Peyer's patch (tissue), 4 donors: ENCODE data around the gene CYS1. TPM values are rescaled to one million over a fixed set of nuclear protein-coding genes. Genes with fewer than 3 reads are reported as not detected.
A peak's percentile ranks its signal among the peaks of the same experiment; 100 is the strongest.

Experiments
- DNase-seq, 3 donors: peaks; one replicate each; pipeline ENCODE4 v3.0.0-alpha.2; 2017 to 2019
- H3K27ac ChIP-seq, 4 donors: fragments of 200-600 bp; sonication (generic); one replicate each; pipeline ENCODE4 v1.5.1; 2016 to 2019
- H3K27me3 ChIP-seq, 2 donors: fragments of 200-600 bp; sonication (generic); one replicate each; pipeline ENCODE4 v1.5.1; 2019
- H3K36me3 ChIP-seq, 3 donors: fragments of 200-600 bp; sonication (generic); one replicate each; pipeline ENCODE4 v1.5.1; 2016 to 2019
- H3K4me1 ChIP-seq, 4 donors: fragments of 200-600 bp; sonication (generic); one replicate each; pipeline ENCODE4 v1.5.1; 2016 to 2019
- H3K4me3 ChIP-seq, 4 donors: fragments of 200-600 bp; sonication (generic); 1 replicate in 3 of 4; 2 replicates in 1 of 4; pipeline ENCODE4 v1.5.1; 2016 to 2019; ENCODE audit warnings: mild to moderate bottlenecking in 1 of 4
- H3K9me3 ChIP-seq, 4 donors: fragments of 200-600 bp; sonication (generic); one replicate each; pipeline ENCODE4 v1.5.1; 2016 to 2019; ENCODE audit warnings: mild to moderate bottlenecking in 1 of 4
- CTCF ChIP-seq, 6 experiments: fragments of 450-650 bp in 4 of 6; fragments of 200-600 bp in 2 of 6; sonication (generic) in 1 of 6; IDR thresholded peaks; one replicate each; pipeline ENCODE4 v1.5.1; 2017 to 2019; ENCODE audit warnings: antibody characterized with exemption in 6 of 6, mild to moderate bottlenecking in 3 of 6, moderate library complexity in 1 of 6
- POLR2A ChIP-seq, 2 donors: fragments of 450-650 bp; IDR thresholded peaks; one replicate each; pipeline ENCODE4 v1.5.1; 2017; ENCODE audit warnings: antibody characterized with exemption in 2 of 2, mild to moderate bottlenecking in 2 of 2, moderate library complexity in 2 of 2
- total RNA-seq, 4 donors: library from RNA; depleted of rRNA; stranded (reverse); fragments of >200 nt; gene quantifications; one replicate each; pipeline ENCODE4 v1.1.0, GENCODE V29; 2016

Gene CYS1
- total RNA-seq, 4 donors from 2014 or later = 1.3 to 5.8 (median 1.6) TPM; not detected in 1

GRCh38 chr2:10062931-10063365 lies 17.3 kb downstream of the CYS1 start:
- Histone ChIP-seq H3K27me3 (no peaks in the 10 kb centered on the region), H3K36me3 (no peaks in the 10 kb centered on the region), H3K27ac (no peak overlapping the region), H3K4me1 (peaks cover 0 to 2% (median 0%) of the 10 kb centered on the region in 4 donors), H3K4me3 (no peak overlapping the region), H3K9me3 (no peaks in the 10 kb centered on the region)
- no peak for DNase-seq
- TF ChIP-seq CTCF (IDR thresholded peaks at IDR 0.05) (no peak), POLR2A (IDR thresholded peaks at IDR 0.05) (no peak)

GRCh38 chr2:10061221-10061925 lies 18.8 kb downstream of the CYS1 start:
- Histone ChIP-seq H3K27me3 (no peaks in the 10 kb centered on the region), H3K4me3 (no peak overlapping the region), H3K9me3 (no peaks in the 10 kb centered on the region), H3K27ac (no peak overlapping the region), H3K4me1 (peaks cover 0 to 16% (median 5%) of the 10 kb centered on the region in 4 donors), H3K36me3 (no peaks in the 10 kb centered on the region)
- DNase-seq = no peak
- TF ChIP-seq POLR2A (IDR thresholded peaks at IDR 0.05) (no peak), CTCF (IDR thresholded peaks at IDR 0.05) (no peak)

GRCh38 chr2:10059552-10060335 lies 20.5 kb downstream of the CYS1 start:
- Histone ChIP-seq H3K27me3 (no peaks in the 10 kb centered on the region), H3K36me3 (no peaks in the 10 kb centered on the region), H3K27ac (no peak overlapping the region), H3K4me3 (no peak overlapping the region), H3K4me1 (peaks cover 0 to 16% (median 5%) of the 10 kb centered on the region in 4 donors), H3K9me3 (no peaks in the 10 kb centered on the region)
- TF ChIP-seq CTCF (IDR thresholded peaks at IDR 0.05) = no peak
- no peak for TF ChIP-seq POLR2A (IDR thresholded peaks at IDR 0.05)
- DNase-seq = no peak

- Histone ChIP-seq H3K27me3 (no peaks in the 10 kb centered on the region), H3K36me3 (peaks cover 0 to 4% (median 0%) of the 10 kb centered on the region in 3 donors)
- TF ChIP-seq CTCF (IDR thresholded peaks at IDR 0.05) (no peak), POLR2A (IDR thresholded peaks at IDR 0.05) (no peak)
These were observed 21.2 kb downstream of the CYS1 start for GRCh38 chr2:10059016-10059351.

GRCh38 chr2:10058251-10059015 lies 21.8 kb downstream of the CYS1 start:
- DNase-seq = no peak
- TF ChIP-seq POLR2A (IDR thresholded peaks at IDR 0.05) = no peak
- no peak for TF ChIP-seq CTCF (IDR thresholded peaks at IDR 0.05)
- peaks cover 0 to 10% (median 0%) of the 10 kb centered on the region in 3 donors for H3K36me3 ChIP-seq
- H3K27me3 ChIP-seq = no peaks in the 10 kb centered on the region
- peak overlapping the region in 2 of 4 donors; percentile 57 to 58 for H3K27ac ChIP-seq
- no peaks in the 10 kb centered on the region for H3K9me3 ChIP-seq
- peaks cover 0 to 16% (median 5%) of the 10 kb centered on the region in 4 donors for H3K4me1 ChIP-seq
- no peak overlapping the region for H3K4me3 ChIP-seq

More at GRCh38 chr2:10059016-10059351, 21.2 kb downstream of the CYS1 start:
- no peak overlapping the region for H3K4me3 ChIP-seq
- peaks cover 0 to 16% (median 5%) of the 10 kb centered on the region in 4 donors for H3K4me1 ChIP-seq
- no peak for DNase-seq
- H3K9me3 ChIP-seq = no peaks in the 10 kb centered on the region
- no peak overlapping the region for H3K27ac ChIP-seq
